ENCODE results near the gene SPEN.
A peak's percentile ranks its signal among the peaks of the same experiment; 100 is the strongest.

The SPEN gene

GRCh38 chr1:15949453-15950245 lies 102.1 kb downstream of the SPEN start:
- peak; percentile 96 for DNase-seq

- DNase-seq, result peak in 1 of 2 donors; percentile 30
Observed at GRCh38 chr1:15950302-15950701, 102.8 kb downstream of the SPEN start.

GRCh38 chr1:15950763-15951295 lies 103.3 kb downstream of the SPEN start:
- DNase-seq, result peak in 1 of 2 donors; percentile 54

GRCh38 chr1:15951341-15952153 lies 104.0 kb downstream of the SPEN start:
- DNase-seq, result peak in 1 of 2 donors; percentile 42

- DNase-seq, result peak in 1 of 2 donors; percentile 71
Observed at GRCh38 chr1:15952317-15953258, 105.1 kb downstream of the SPEN start.

- no peak for DNase-seq
Observed at GRCh38 chr1:15953294-15953771, 105.8 kb downstream of the SPEN start.

GRCh38 chr1:15953791-15954241 lies 106.3 kb downstream of the SPEN start:
- no peak for DNase-seq

- DNase-seq, result no peak
Observed at GRCh38 chr1:15954316-15954715, 106.8 kb downstream of the SPEN start.

- DNase-seq, result no peak
Observed at GRCh38 chr1:15955552-15955951, 108.0 kb downstream of the SPEN start.

GRCh38 chr1:15956150-15956549 lies 108.6 kb downstream of the SPEN start:
- DNase-seq, result no peak

GRCh38 chr1:15957221-15958095 lies 110.0 kb downstream of the SPEN start:
- DNase-seq, result no peak

GRCh38 chr1:15958111-15958510 lies 110.6 kb downstream of the SPEN start:
- no peak for DNase-seq

GRCh38 chr1:15958793-15959192 lies 111.3 kb downstream of the SPEN start:
- no peak for DNase-seq

GRCh38 chr1:15959424-15959823 lies 111.9 kb downstream of the SPEN start:
- DNase-seq, result no peak

GRCh38 chr1:15959827-15960446 lies 112.4 kb downstream of the SPEN start:
- DNase-seq, result no peak

- DNase-seq, result no peak
Observed at GRCh38 chr1:15960808-15961207, 113.3 kb downstream of the SPEN start.

- DNase-seq, result no peak
Observed at GRCh38 chr1:15961492-15961891, 114.0 kb downstream of the SPEN start.

GRCh38 chr1:15962176-15962575 lies 114.7 kb downstream of the SPEN start:
- no peak for DNase-seq

- no peak for DNase-seq
Observed at GRCh38 chr1:15962671-15963362, 115.3 kb downstream of the SPEN start.

- no peak for DNase-seq
Observed at GRCh38 chr1:15963363-15963967, 116.0 kb downstream of the SPEN start.
